Breast epithelium (tissue), 4 donors: ENCODE results near the gene PMEPA1. TPM values are rescaled to one million over a fixed set of nuclear protein-coding genes. Genes with fewer than 3 reads are reported as not detected.

Experiments used
- DNase-seq, 2 donors: peaks; one replicate each; pipeline ENCODE4 v3.0.0-alpha.2; 2019; ENCODE audit warnings: low spot score in 2 of 2
- H3K27ac ChIP-seq, 2 donors: fragments of 200-600 bp; sonication (generic) in 1 of 2; one replicate each; pipeline ENCODE4 v1.5.1; 2016 to 2019; ENCODE audit warnings: mild to moderate bottlenecking in 1 of 2
- H3K27me3 ChIP-seq, 2 donors: fragments of 200-600 bp; sonication (generic) in 1 of 2; one replicate each; pipeline versions ENCODE4 v1.5.1 to v1.6.0; 2017 to 2019; ENCODE audit warnings: control low read depth in 1 of 2, mild to moderate bottlenecking in 1 of 2
- H3K36me3 ChIP-seq: fragments of 200-600 bp; one replicate; pipeline ENCODE4 v1.5.1; 2019
- H3K4me1 ChIP-seq, 2 donors: fragments of 200-600 bp; sonication (generic); one replicate each; pipeline ENCODE4 v1.5.1; 2016 to 2019; ENCODE audit warnings: control low read depth in 1 of 2
- H3K4me3 ChIP-seq, 3 donors: fragments of 200-600 bp; sonication (generic); 1 replicate in 2 of 3; 2 replicates in 1 of 3; pipeline ENCODE4 v1.5.1; 2016 to 2019; ENCODE audit warnings: mild to moderate bottlenecking in 3 of 3, moderate library complexity in 2 of 3
- H3K9me3 ChIP-seq, 2 donors: fragments of 200-600 bp; sonication (generic) in 1 of 2; one replicate each; pipeline ENCODE4 v1.5.1; 2016 to 2019; ENCODE audit warnings: control low read depth in 1 of 2
- CTCF ChIP-seq, 3 donors: fragments of 450-650 bp; IDR thresholded peaks; one replicate each; pipeline ENCODE4 v1.5.1; 2016 to 2017; ENCODE audit warnings: antibody characterized with exemption in 3 of 3, mild to moderate bottlenecking in 3 of 3, moderate library complexity in 3 of 3
- POLR2A ChIP-seq: fragments of 450-650 bp; IDR thresholded peaks from one replicate; pipeline ENCODE4 v1.6.1; 2016; ENCODE audit warnings: antibody characterized with exemption, mild to moderate bottlenecking, moderate library complexity
- POLR2AphosphoS5 ChIP-seq, 3 donors: sonication (generic); formaldehyde crosslinking; IDR thresholded peaks; one replicate each; pipeline ENCODE4 v1.6.1; 2017; ENCODE audit warnings: antibody characterized with exemption in 3 of 3
- intact Hi-C: fragments of 100-400 bp; cut with DNase I; formaldehyde crosslinking; loops from one replicate; pipeline ENCODE4 v1.15.1; 2023; ENCODE audit warnings: low total_unique reads
- total RNA-seq, 3 donors: library from RNA; depleted of rRNA; stranded (reverse); fragments of >200 nt; gene quantifications; one replicate each; pipeline ENCODE4 v1.1.0, GENCODE V29; 2016

The PMEPA1 gene
- total RNA-seq, 3 donors from 2014 or later: 9.2 to 13.2 (median 13.1) TPM

GRCh38 chr20:57716202-57716601 is 6.4 kb upstream of the PMEPA1 start:
- Histone ChIP-seq H3K4me1 (no peaks in the 10 kb centered on the region), H3K27me3 (no peaks in the 10 kb centered on the region), H3K27ac (no peak overlapping the region), H3K4me3 (no peak overlapping the region), H3K36me3 (no peaks in the 10 kb centered on the region), H3K9me3 (no peaks in the 10 kb centered on the region)
- no peak for TF ChIP-seq POLR2A
- TF ChIP-seq CTCF (IDR thresholded peaks at IDR 0.05): no peak
- DNase-seq: no peak
- intact Hi-C loops: loop anchor here (5.0 kb wide), 1 partner anchor 576 kb away; no protein-coding TSS in a partner anchor

GRCh38 chr20:57715268-57715904 is 5.6 kb upstream of the PMEPA1 start:
- no peaks in the 10 kb centered on the region for H3K4me1 ChIP-seq
- no peaks in the 10 kb centered on the region for H3K27me3 ChIP-seq
- H3K36me3 ChIP-seq: no peaks in the 10 kb centered on the region
- no peak overlapping the region for H3K27ac ChIP-seq
- H3K9me3 ChIP-seq: no peaks in the 10 kb centered on the region
- no peak for TF ChIP-seq POLR2A
- TF ChIP-seq POLR2AphosphoS5 (IDR thresholded peaks at IDR 0.05): no peak
- DNase-seq: no peak
- no peak overlapping the region for H3K4me3 ChIP-seq
- intact Hi-C loops: loop anchor here (5.0 kb wide), 1 partner anchor 577 kb away; no protein-coding TSS in a partner anchor

GRCh38 chr20:57714409-57715267 is 4.8 kb upstream of the PMEPA1 start:
- no peaks in the 10 kb centered on the region for H3K4me1 ChIP-seq
- no peak overlapping the region for H3K27ac ChIP-seq
- H3K4me3 ChIP-seq: no peak overlapping the region
- intact Hi-C loops: loop anchor here (5.0 kb wide), 1 partner anchor 578 kb away; no protein-coding TSS in a partner anchor
- no peaks in the 10 kb centered on the region for H3K36me3 ChIP-seq
- H3K9me3 ChIP-seq: no peaks in the 10 kb centered on the region
- no peaks in the 10 kb centered on the region for H3K27me3 ChIP-seq
- DNase-seq: no peak
- TF ChIP-seq POLR2AphosphoS5 (IDR thresholded peaks at IDR 0.05): no peak

GRCh38 chr20:57713951-57714350 is 4.1 kb upstream of the PMEPA1 start:
- no peak overlapping the region for H3K27ac ChIP-seq
- no peaks in the 10 kb centered on the region for H3K4me1 ChIP-seq
- TF ChIP-seq POLR2AphosphoS5 (IDR thresholded peaks at IDR 0.05): no peak
- TF ChIP-seq CTCF (IDR thresholded peaks at IDR 0.05): no peak
- no peak for TF ChIP-seq POLR2A

GRCh38 chr20:57713505-57713903 is 3.7 kb upstream of the PMEPA1 start:
- TF ChIP-seq CTCF (IDR thresholded peaks at IDR 0.05) (no peak), POLR2A (no peak), POLR2AphosphoS5 (IDR thresholded peaks at IDR 0.05) (no peak)
- DNase-seq: no peak
- H3K36me3 ChIP-seq: no peaks in the 10 kb centered on the region
- no peak overlapping the region for H3K27ac ChIP-seq
- H3K27me3 ChIP-seq: no peaks in the 10 kb centered on the region
- no peaks in the 10 kb centered on the region for H3K9me3 ChIP-seq
- intact Hi-C loops: no loop called here
- H3K4me3 ChIP-seq: no peak overlapping the region
- H3K4me1 ChIP-seq: peaks cover 0 to 2% of the 10 kb centered on the region in 2 donors

More at GRCh38 chr20:57713951-57714350, 4.1 kb upstream of the PMEPA1 start:
- H3K36me3 ChIP-seq: no peaks in the 10 kb centered on the region
- intact Hi-C loops: no loop called here
- no peaks in the 10 kb centered on the region for H3K9me3 ChIP-seq
- H3K27me3 ChIP-seq: no peaks in the 10 kb centered on the region
- no peak overlapping the region for H3K4me3 ChIP-seq
- DNase-seq: no peak
